OCI-LY7 (cell line): ENCODE measurements around the gene THAP11.

Experiments used
- EZH2phosphoT487 ChIP-seq: fragments of 200-600 bp; sonication (generic); IDR thresholded peaks from 2 replicates; pipeline ENCODE4 v1.6.1; 2018; ENCODE audit warnings: low read depth, borderline replicate concordance, mild to moderate bottlenecking, mixed run types, antibody characterized with exemption, low read length, moderate library complexity, mixed read lengths
- TF ChIP-seq, protein P1 (sequence below): fragments of 200-600 bp; sonication (generic); conservative IDR thresholded peaks from 2 replicates; pipeline ENCODE4 v1.5.1; 2014; ENCODE audit warnings: mild to moderate bottlenecking, antibody characterized with exemption, low read length, moderate library complexity, mixed read lengths

DNA sequence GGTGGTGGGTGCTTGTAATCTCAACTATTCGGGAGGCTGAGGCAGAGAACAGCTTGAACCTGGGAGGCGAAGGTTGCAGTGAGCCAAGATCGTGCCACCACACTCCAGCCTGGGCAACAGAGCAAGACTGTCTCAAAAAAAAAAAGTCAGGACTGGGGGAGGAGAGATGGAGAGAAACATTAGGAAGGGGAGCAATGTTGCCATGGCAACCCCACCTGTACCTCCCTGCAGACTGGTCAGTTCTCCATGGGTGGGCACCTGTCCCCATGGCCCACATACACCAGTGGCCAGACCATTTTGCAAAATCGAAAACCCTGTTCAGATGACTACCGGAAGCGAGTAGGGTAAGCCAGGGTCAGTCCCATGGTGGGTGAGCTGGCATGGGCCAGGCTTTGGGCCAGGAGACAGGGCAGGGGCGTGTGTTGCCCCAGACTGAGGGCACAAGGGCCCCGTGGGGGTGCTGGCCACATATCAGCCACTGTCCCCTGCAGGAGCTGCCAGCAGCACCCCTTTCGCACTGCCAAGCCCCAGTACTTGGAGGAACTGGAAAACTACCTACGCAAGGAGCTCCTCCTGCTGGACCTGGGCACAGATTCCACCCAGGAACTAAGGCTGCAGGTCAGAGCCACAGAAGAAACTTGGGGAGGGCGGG is 21.4 kb upstream of the THAP11 start:
- TF ChIP-seq, protein P1, sequence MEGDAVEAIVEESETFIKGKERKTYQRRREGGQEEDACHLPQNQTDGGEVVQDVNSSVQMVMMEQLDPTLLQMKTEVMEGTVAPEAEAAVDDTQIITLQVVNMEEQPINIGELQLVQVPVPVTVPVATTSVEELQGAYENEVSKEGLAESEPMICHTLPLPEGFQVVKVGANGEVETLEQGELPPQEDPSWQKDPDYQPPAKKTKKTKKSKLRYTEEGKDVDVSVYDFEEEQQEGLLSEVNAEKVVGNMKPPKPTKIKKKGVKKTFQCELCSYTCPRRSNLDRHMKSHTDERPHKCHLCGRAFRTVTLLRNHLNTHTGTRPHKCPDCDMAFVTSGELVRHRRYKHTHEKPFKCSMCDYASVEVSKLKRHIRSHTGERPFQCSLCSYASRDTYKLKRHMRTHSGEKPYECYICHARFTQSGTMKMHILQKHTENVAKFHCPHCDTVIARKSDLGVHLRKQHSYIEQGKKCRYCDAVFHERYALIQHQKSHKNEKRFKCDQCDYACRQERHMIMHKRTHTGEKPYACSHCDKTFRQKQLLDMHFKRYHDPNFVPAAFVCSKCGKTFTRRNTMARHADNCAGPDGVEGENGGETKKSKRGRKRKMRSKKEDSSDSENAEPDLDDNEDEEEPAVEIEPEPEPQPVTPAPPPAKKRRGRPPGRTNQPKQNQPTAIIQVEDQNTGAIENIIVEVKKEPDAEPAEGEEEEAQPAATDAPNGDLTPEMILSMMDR = no peak
- no peak for TF ChIP-seq EZH2phosphoT487
